Mesothelial cell of epicardium (in vitro differentiated cells): ENCODE results near the gene ZFAND6. TPM values are rescaled to one million over a fixed set of nuclear protein-coding genes. Genes with fewer than 3 reads are reported as not detected.
"Not testable (repeated sequence)": the region's sequence is repeated elsewhere in the genome, so short reads cannot be mapped to it uniquely, and the experiment has no call there.

Source experiments
- DNase-seq, 2 experiments: peaks; one replicate each; pipeline ENCODE4 v3.0.0; 2021; ENCODE audit warnings: low spot score in 2 of 2; ENCODE audit not compliant: unreplicated experiment in 2 of 2
- H3K27ac Mint-ChIP-seq: 2 replicates; pipeline ENCODE4 v1.8.0; 2021; ENCODE audit warnings: mixed read lengths
- H3K27me3 Mint-ChIP-seq: 2 replicates; pipeline ENCODE4 v1.8.0; 2021; ENCODE audit warnings: low read depth, mixed read lengths
- H3K36me3 Mint-ChIP-seq: 2 replicates; pipeline ENCODE4 v1.8.0; 2021; ENCODE audit warnings: mixed read lengths
- H3K4me1 Mint-ChIP-seq: 2 replicates; pipeline ENCODE4 v1.8.0; 2021; ENCODE audit warnings: mixed read lengths
- H3K4me3 Mint-ChIP-seq: 2 replicates; pipeline ENCODE4 v1.8.0; 2021; ENCODE audit warnings: mild to moderate bottlenecking, moderate library complexity, mixed read lengths
- H3K9me3 Mint-ChIP-seq: 2 replicates; pipeline ENCODE4 v1.8.0; 2021; ENCODE audit warnings: mixed read lengths
- total RNA-seq: library from RNA; stranded (reverse); gene quantifications from 3 replicates; pipeline ENCODE4 v1.2.1, GENCODE V29; 2021
- TF ChIP-seq, protein P1 (sequence below): fragments of 200-600 bp; sonication (generic); IDR thresholded peaks from one replicate; pipeline ENCODE4 v1.5.0; 2021; ENCODE audit warnings: antibody characterized with exemption; ENCODE audit not compliant: unreplicated experiment

The ZFAND6 gene
- total RNA-seq, 1 donor from 2014 or later, result 88.8 TPM

DNA sequence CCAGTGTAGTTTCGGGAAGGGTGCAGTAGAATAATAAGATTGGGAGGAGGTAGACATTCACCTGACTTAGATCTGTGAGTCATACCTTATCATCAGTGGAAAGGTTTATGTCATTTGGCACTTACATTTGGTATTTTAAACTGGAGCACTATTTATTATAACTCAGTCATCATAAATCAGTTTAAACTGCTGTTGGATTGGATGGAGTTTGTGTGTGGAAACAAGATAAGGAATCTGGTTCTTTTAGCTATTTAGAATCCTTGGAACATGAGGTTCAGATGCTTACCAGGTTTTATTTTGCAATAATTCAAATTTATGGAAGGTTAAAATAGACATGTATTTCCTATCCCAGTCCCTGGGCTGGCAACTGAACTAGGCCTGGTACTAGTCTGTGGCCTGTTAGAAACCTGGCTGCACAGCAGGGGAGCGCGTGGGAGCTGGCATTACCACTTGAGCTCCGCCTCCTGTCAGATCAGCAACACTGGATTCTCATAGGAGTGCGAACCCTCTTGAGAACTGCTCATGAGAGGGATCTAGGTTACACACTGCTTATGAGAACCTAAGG lies 34.5 kb downstream of the ZFAND6 start:
- no peaks in the 10 kb centered on the region for H3K27me3 Mint-ChIP-seq
- H3K4me3 Mint-ChIP-seq, result no peak overlapping the region
- peak overlapping the region; percentile 32 for H3K27ac Mint-ChIP-seq
- TF ChIP-seq, protein P1, sequence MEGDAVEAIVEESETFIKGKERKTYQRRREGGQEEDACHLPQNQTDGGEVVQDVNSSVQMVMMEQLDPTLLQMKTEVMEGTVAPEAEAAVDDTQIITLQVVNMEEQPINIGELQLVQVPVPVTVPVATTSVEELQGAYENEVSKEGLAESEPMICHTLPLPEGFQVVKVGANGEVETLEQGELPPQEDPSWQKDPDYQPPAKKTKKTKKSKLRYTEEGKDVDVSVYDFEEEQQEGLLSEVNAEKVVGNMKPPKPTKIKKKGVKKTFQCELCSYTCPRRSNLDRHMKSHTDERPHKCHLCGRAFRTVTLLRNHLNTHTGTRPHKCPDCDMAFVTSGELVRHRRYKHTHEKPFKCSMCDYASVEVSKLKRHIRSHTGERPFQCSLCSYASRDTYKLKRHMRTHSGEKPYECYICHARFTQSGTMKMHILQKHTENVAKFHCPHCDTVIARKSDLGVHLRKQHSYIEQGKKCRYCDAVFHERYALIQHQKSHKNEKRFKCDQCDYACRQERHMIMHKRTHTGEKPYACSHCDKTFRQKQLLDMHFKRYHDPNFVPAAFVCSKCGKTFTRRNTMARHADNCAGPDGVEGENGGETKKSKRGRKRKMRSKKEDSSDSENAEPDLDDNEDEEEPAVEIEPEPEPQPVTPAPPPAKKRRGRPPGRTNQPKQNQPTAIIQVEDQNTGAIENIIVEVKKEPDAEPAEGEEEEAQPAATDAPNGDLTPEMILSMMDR, result no peak
- H3K9me3 Mint-ChIP-seq, result peaks cover 5% of the 10 kb centered on the region
- no peak for DNase-seq
- peaks cover 7% of the 10 kb centered on the region for H3K36me3 Mint-ChIP-seq
- peaks cover 26% of the 10 kb centered on the region for H3K4me1 Mint-ChIP-seq

DNA sequence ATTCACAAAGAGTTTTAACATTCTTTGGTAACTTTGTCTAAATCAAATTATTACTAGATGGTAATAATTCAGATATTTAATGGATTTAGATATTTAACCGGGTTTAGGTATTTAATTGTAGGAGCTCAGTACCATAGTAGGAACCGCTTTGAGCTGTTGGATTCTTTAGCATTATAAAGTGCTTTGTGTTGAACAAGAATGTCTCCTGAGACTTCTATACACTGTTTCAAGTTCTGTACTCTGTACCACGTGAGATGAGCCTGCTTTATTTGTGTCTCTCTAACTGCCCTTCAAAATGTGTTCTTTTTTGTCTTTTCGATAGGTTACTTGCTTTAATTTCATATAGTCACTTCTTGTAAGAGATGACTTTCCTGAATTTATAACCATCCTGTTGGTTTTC lies 36.0 kb downstream of the ZFAND6 start:
- no peaks in the 10 kb centered on the region for H3K9me3 Mint-ChIP-seq
- TF ChIP-seq, protein P1, result no peak
- no peaks in the 10 kb centered on the region for H3K27me3 Mint-ChIP-seq
- H3K4me3 Mint-ChIP-seq, result no peak overlapping the region
- no peaks in the 10 kb centered on the region for H3K36me3 Mint-ChIP-seq
- H3K27ac Mint-ChIP-seq, result peak overlapping the region; percentile 1
- H3K4me1 Mint-ChIP-seq, result peaks cover 29% of the 10 kb centered on the region
- no peak for DNase-seq

DNA sequence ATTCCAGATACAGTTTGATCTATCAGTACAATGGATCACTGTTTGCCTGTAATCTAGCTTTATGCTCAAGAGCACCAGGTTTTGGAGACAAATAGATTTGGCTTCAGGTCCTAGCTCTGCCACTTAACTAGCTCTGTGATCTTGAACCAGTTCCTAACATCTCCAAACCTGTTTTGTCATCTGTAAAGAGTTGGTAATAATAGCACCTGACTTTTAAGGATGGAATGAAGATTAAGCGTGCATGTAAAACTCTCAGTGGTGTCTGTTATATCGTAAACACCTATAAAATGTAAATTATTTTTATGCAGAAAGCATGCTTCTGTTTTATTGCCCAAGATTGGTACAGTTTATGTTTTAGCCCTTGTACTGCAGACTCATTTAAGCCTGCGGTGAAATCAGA lies 36.5 kb downstream of the ZFAND6 start:
- Mint-ChIP-seq H3K9me3 (no peaks in the 10 kb centered on the region), H3K4me3 (no peak overlapping the region), H3K36me3 (no peaks in the 10 kb centered on the region), H3K4me1 (peaks cover 29% of the 10 kb centered on the region), H3K27ac (no peak overlapping the region), H3K27me3 (no peaks in the 10 kb centered on the region)
- TF ChIP-seq, protein P1, result no peak
- DNase-seq, result no peak

DNA sequence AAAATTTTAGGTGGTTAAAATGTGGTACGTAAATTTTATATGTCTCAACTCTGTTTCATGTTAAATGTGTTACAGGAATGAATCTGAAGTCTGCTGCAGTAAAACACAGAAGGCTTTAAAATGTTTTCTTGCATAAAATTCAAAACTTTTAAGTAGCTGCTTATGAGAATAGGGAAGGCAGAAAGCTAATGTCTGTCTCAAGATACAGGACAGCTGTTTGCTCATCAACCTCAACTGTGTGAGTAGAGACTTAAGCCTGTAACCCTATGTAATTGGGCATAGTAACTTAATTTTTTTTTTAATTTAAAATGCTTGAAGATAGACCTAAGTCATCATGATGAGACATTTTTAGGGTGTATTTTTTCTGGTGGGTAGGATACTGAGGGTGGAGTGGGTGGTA lies 38.9 kb downstream of the ZFAND6 start:
- Mint-ChIP-seq H3K9me3 (no peaks in the 10 kb centered on the region), H3K27me3 (no peaks in the 10 kb centered on the region), H3K27ac (no peak overlapping the region), H3K4me1 (peaks cover 36% of the 10 kb centered on the region), H3K36me3 (peaks cover 3% of the 10 kb centered on the region), H3K4me3 (no peak overlapping the region)
- DNase-seq, result no peak
- TF ChIP-seq, protein P1, result no peak

DNA sequence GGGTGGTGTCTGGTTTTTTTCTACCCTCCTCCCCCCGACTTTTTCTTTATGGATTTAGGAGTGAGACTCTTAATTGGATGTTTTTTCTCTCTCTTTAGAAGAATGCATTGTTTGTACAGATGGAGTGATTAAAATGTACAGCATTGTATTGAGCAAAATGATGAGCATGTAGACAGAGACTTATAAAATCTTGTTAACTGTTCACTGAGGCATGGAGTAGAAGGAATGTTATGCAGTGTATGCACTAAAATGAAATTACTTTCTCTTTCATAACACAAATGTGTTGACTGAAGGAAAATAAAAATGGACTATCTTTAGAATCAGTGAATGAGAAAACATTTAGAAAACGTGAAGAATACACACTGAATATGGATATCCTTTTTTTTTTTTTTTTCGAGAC lies 39.8 kb downstream of the ZFAND6 start:
- H3K27me3 Mint-ChIP-seq, result no peaks in the 10 kb centered on the region
- H3K4me1 Mint-ChIP-seq, result peaks cover 29% of the 10 kb centered on the region
- peaks cover 3% of the 10 kb centered on the region for H3K36me3 Mint-ChIP-seq
- no peak for DNase-seq
- TF ChIP-seq, protein P1, result no peak
- H3K4me3 Mint-ChIP-seq, result no peak overlapping the region
- H3K9me3 Mint-ChIP-seq, result no peaks in the 10 kb centered on the region
- H3K27ac Mint-ChIP-seq, result no peak overlapping the region

DNA sequence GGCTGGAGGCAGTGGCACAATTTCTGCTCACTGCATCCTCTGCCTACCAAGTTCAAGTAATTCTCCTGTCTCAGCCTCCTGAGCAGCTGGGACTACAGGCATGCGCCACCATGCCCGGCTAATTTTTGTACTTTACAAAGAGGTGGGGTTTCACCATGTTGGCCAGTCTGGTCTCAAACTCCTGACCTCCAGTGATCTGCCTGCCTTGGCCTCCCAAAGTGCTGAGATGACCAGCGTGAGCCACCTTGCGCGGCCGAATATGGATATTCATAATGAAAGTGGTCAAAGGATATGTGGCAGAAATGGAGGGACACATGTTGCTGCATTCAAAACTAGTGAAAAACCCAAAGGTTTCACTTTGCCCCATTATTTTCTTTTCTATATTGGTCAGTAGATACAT lies 40.2 kb downstream of the ZFAND6 start:
- Mint-ChIP-seq H3K27ac (peak overlapping the region; percentile 25), H3K4me1 (peaks cover 25% of the 10 kb centered on the region)
- H3K9me3 Mint-ChIP-seq, H3K4me3 Mint-ChIP-seq, H3K27me3 Mint-ChIP-seq, DNase-seq, H3K36me3 Mint-ChIP-seq: not testable (repeated sequence)
